Activated CD8-positive, alpha-beta T cell treated with anti-CD3 and anti-CD28 coated beads for 36 hours (primary cell): ENCODE data around the gene ACTL7A. TPM values are rescaled to one million over a fixed set of nuclear protein-coding genes. Genes with fewer than 3 reads are reported as not detected.

Experiments used
- ATAC-seq: fragments of 200-7000 bp; cut with Tn5 transposase; one replicate; pipeline ENCODE4 v1.10.0; 2021; ENCODE audit warnings: mild to moderate bottlenecking, moderate library complexity
- CTCF ChIA-PET: fragments of 350-600 bp; sonication (Branson Sonifier 250); formaldehyde crosslinking; loops from one replicate; lab custom pipeline; 2021; ENCODE audit warnings: antibody characterized with exemption; lab: Charles Lee
- POLR2A ChIA-PET: fragments of 350-600 bp; sonication (Branson Sonifier 250); formaldehyde crosslinking; loops from one replicate; lab custom pipeline; 2021; ENCODE audit warnings: antibody characterized with exemption; lab: Charles Lee
- DNase-seq: peaks from one replicate; pipeline ENCODE4 v3.0.0-alpha.2; 2020
- H3K27ac Mint-ChIP-seq: one replicate; pipeline ENCODE4 v1.8.0; 2021; ENCODE audit warnings: mild to moderate bottlenecking, mixed read lengths
- H3K27me3 Mint-ChIP-seq: one replicate; pipeline ENCODE4 v1.8.0; 2021; ENCODE audit warnings: mixed read lengths
- H3K36me3 Mint-ChIP-seq: one replicate; pipeline ENCODE4 v1.8.0; 2021; ENCODE audit warnings: low read depth, mixed read lengths
- H3K4me1 Mint-ChIP-seq: one replicate; pipeline ENCODE4 v1.8.0; 2021; ENCODE audit warnings: low read depth, mixed read lengths
- H3K4me3 Mint-ChIP-seq: one replicate; pipeline ENCODE4 v1.8.0; 2021; ENCODE audit warnings: mild to moderate bottlenecking, moderate library complexity, mixed read lengths
- H3K9me3 Mint-ChIP-seq: one replicate; pipeline ENCODE4 v1.8.0; 2021; ENCODE audit warnings: mixed read lengths
- CTCF ChIP-seq: fragments of 200-600 bp; IDR thresholded peaks from one replicate; pipeline ENCODE4 v1.8.0; 2022; ENCODE audit warnings: antibody characterized with exemption, mild to moderate bottlenecking
- intact Hi-C: fragments of 100-400 bp; cut with micrococcal nuclease; formaldehyde crosslinking; loops from one replicate; pipeline ENCODE4 v1.10.0; 2022
- total RNA-seq, 2 experiments: library from RNA; stranded (reverse); gene quantifications; one replicate each; pipeline ENCODE4 v1.2.3, GENCODE V29; 2021

The ACTL7A gene, protein sequence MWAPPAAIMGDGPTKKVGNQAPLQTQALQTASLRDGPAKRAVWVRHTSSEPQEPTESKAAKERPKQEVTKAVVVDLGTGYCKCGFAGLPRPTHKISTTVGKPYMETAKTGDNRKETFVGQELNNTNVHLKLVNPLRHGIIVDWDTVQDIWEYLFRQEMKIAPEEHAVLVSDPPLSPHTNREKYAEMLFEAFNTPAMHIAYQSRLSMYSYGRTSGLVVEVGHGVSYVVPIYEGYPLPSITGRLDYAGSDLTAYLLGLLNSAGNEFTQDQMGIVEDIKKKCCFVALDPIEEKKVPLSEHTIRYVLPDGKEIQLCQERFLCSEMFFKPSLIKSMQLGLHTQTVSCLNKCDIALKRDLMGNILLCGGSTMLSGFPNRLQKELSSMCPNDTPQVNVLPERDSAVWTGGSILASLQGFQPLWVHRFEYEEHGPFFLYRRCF
- not detected for total RNA-seq

DNA sequence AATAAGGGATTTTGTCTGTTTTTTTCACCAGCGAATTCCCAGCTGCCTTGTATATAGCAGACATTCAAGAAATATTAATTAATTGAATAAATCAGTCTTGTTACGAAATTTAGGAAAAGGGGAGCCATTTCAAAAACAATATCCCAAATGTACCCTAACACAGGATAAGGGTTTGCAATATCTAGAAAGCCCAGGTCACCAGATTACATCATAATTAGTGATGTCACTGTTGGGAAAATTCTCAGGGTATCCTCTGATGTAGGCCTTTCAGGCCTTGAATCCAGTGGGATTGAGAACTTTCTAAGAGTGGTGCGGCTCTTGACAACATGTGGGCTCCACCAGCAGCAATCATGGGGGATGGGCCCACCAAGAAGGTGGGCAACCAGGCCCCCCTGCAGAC, at the start of gene ACTL7A:
Gene ACTL7A (plus strand): TSS at position 270 of the 400 bp plus-strand sequence. CDS start 57 bp downstream, at position 327.
- ATAC-seq (no peak), DNase-seq (no peak)
- no peak within 1 kb of the TSS for H3K4me3 Mint-ChIP-seq
- no peaks in the 10 kb centered on the region for H3K4me1 Mint-ChIP-seq
- no peaks in the 10 kb centered on the region for H3K36me3 Mint-ChIP-seq
- no peaks in the 10 kb centered on the region for H3K9me3 Mint-ChIP-seq
- ChIA-PET POLR2A (no interaction called here), CTCF (no interaction called here)
- TF ChIP-seq CTCF, result no peak
- no peak within 1 kb of the TSS for H3K27ac Mint-ChIP-seq
- no peaks in the 10 kb centered on the region for H3K27me3 Mint-ChIP-seq
- intact Hi-C loops, result no loop called here

DNA sequence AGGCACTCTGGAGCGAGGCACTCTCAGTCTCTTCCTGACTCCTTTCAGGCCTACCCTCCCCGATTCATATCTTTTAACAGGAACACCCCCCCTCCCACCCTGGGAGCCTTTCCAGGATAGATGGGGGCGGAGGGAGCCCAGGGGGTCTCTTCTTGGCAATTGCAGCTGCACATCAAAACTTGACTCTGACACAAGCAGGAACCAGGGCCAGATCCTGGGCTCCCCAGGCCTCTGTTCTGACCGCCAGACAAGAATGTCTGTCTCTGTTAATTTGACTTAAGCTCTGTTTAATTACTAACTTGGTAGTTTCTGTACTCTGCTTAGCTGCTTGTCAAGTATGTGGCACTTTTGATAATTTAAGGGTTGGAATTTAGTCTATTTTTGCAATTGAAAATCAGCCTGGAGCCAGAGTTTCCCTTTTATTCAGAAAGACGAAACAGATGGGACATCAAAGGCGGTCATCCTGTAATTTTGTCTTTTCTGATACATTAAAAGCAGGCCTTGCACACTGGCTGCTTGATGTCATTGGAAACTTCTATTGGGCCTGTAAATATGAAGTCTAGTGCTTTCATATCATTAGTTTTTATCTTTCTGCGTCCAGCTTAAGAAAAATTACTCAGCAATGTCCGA, 49.6 kb upstream of the ACTL7A start:
- TF ChIP-seq CTCF, result no peak
- no peak for DNase-seq
- H3K9me3 Mint-ChIP-seq, result no peaks in the 10 kb centered on the region
- intact Hi-C loops, result no loop called here
- POLR2A ChIA-PET, result no interaction called here
- H3K4me3 Mint-ChIP-seq, result no peak overlapping the region
- CTCF ChIA-PET, result no interaction called here
- no peak overlapping the region for H3K27ac Mint-ChIP-seq
- no peak for ATAC-seq
- H3K4me1 Mint-ChIP-seq, result no peaks in the 10 kb centered on the region
- peaks cover 11% of the 10 kb centered on the region for H3K27me3 Mint-ChIP-seq
- no peaks in the 10 kb centered on the region for H3K36me3 Mint-ChIP-seq

DNA sequence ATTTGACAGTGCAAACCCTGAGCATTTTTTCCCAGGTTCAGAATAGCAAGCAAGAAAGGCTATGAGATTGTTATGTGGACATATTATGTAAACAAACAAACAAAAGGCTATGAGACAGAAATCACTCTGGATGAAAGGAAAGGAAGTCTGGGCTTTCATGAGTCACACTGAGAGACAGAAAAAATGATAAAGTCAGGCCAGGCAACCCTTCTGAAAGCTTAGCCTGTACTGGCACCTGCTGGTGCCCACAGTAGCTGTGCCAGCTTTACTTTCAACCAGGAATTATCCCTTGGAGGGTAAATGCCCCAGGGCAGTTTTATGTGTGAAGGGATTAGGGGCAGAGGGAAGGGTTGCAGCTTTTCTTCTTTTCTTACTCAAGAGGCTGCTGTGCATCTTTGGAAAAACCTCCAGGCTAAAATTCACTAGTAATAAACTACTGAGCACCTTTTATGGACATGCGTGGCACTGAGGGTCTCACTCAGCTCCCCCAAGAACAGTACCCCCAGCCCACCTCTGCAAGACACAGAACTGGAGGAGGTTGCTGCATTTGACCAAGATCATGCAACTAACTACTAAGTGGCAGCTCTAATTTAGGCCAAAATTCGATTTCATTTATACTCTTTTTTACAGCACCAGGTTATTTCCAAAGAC, 48.0 kb upstream of the ACTL7A start:
- intact Hi-C loops, result no loop called here
- ATAC-seq (no peak), DNase-seq (no peak)
- CTCF ChIA-PET, result no interaction called here
- Mint-ChIP-seq H3K9me3 (no peaks in the 10 kb centered on the region), H3K36me3 (no peaks in the 10 kb centered on the region), H3K27ac (no peak overlapping the region), H3K4me1 (no peaks in the 10 kb centered on the region), H3K4me3 (no peak overlapping the region), H3K27me3 (peaks cover 11% of the 10 kb centered on the region)
- TF ChIP-seq CTCF, result no peak
- POLR2A ChIA-PET, result no interaction called here

- no peak for DNase-seq
- peaks cover 11% of the 10 kb centered on the region for H3K27me3 Mint-ChIP-seq
- no peak overlapping the region for H3K4me3 Mint-ChIP-seq
- H3K27ac Mint-ChIP-seq, result no peak overlapping the region
- CTCF ChIA-PET, result no interaction called here
- no peak for TF ChIP-seq CTCF
- ATAC-seq, result no peak
- no peaks in the 10 kb centered on the region for H3K36me3 Mint-ChIP-seq
- intact Hi-C loops, result no loop called here
- no peaks in the 10 kb centered on the region for H3K9me3 Mint-ChIP-seq
- POLR2A ChIA-PET, result no interaction called here
- no peaks in the 10 kb centered on the region for H3K4me1 Mint-ChIP-seq
Observed at GRCh38 chr9:108815156-108815555, 46.9 kb upstream of the ACTL7A start.

- CTCF ChIA-PET, result no interaction called here
- no peaks in the 10 kb centered on the region for H3K36me3 Mint-ChIP-seq
- POLR2A ChIA-PET, result interaction anchor here (1.1 kb wide), 1 partner anchor 21 kb away, joined by 3 read pairs; no protein-coding TSS in a partner anchor
Observed at GRCh38 chr9:108816037-108816436, 46.0 kb upstream of the ACTL7A start.

More at GRCh38 chr9:108816037-108816436, 46.0 kb upstream of the ACTL7A start:
- H3K27me3 Mint-ChIP-seq, result peaks cover 11% of the 10 kb centered on the region
- no peaks in the 10 kb centered on the region for H3K9me3 Mint-ChIP-seq
- DNase-seq, result no peak
- no peak for ATAC-seq
- no peak overlapping the region for H3K27ac Mint-ChIP-seq
- no peaks in the 10 kb centered on the region for H3K4me1 Mint-ChIP-seq
- TF ChIP-seq CTCF, result no peak
- intact Hi-C loops, result no loop called here
- no peak overlapping the region for H3K4me3 Mint-ChIP-seq
